Ovary (tissue), 9 donors: ENCODE results near the gene RAD21L1. TPM values are rescaled to one million over a fixed set of nuclear protein-coding genes. Genes with fewer than 3 reads are reported as not detected.

Source experiments
- DNase-seq, 5 donors: peaks; one replicate each; pipeline ENCODE4 v3.0.0-alpha.2; 2019 to 2020
- H3K27ac ChIP-seq, 2 donors: fragments of 200-600 bp; one replicate each; pipeline versions ENCODE4 v1.5.1 to v1.8.0; 2019 to 2022
- H3K27me3 ChIP-seq: fragments of 200-600 bp; one replicate; pipeline ENCODE4 v1.8.0; 2022
- H3K36me3 ChIP-seq: fragments of 200-600 bp; sonication (generic); one replicate; pipeline ENCODE4 v1.5.1; 2019
- H3K4me1 ChIP-seq: one replicate; pipeline ENCODE4 v1.8.1; 2013; ENCODE audit warnings: mild to moderate bottlenecking, moderate library complexity; ENCODE audit not compliant: insufficient read depth
- H3K4me3 ChIP-seq: fragments of 200-600 bp; sonication (generic); one replicate; pipeline ENCODE4 v1.5.1; 2017
- H3K9me3 ChIP-seq, 2 donors: fragments of 200-600 bp in 1 of 2; sonication (generic) in 1 of 2; one replicate each; pipeline versions ENCODE4 v1.5.1 to v1.8.1; 2013 to 2019; ENCODE audit warnings: mild to moderate bottlenecking in 1 of 2, moderate library complexity in 1 of 2
- EP300 ChIP-seq: sonication (generic); formaldehyde crosslinking; IDR thresholded peaks from one replicate; pipeline ENCODE4 v1.6.1; 2017; ENCODE audit warnings: antibody characterized with exemption
- POLR2A ChIP-seq: fragments of 450-650 bp; IDR thresholded peaks from one replicate; pipeline ENCODE4 v1.6.1; 2017; ENCODE audit warnings: antibody characterized with exemption, mild to moderate bottlenecking, moderate library complexity
- WGBS, 3 donors: extraction: QIAGEN DNeasy Blood & Tissue Kit in 1 of 3; methylation state at CpG; one replicate each; pipeline versions ENCODE4 v1.1.5 to v1.1.7; 2013 to 2017; 5-methylcytosine and 5-hydroxymethylcytosine counted together
- intact Hi-C, 4 donors: fragments of 100-400 bp; cut with DNase I; formaldehyde crosslinking; loops; one replicate each; pipeline versions ENCODE4 v1.11.0 to v1.15.1; 2022 to 2023
- polyA plus RNA-seq, 2 donors: library from polyadenylated mRNA; stranded (reverse); fragments of 200-250 nt in 1 of 2; fragments of 350-450 nt in 1 of 2; fragmentation: Illumina TruSeq in 1 of 2; extraction: RNeasy Lipid Tissue Mini Kit (QIAGEN cat#74804) in 1 of 2; gene quantifications; one replicate each; pipeline ENCODE4 v1.2.3, GENCODE V29; 2013 to 2014
- total RNA-seq, 7 donors: library from RNA; depleted of rRNA in 2 of 7; stranded (reverse); fragments of >200 nt in 2 of 7; fragmentation: NEBNext Ultra II Directional in 3 of 7; extraction: Animal tissue kit (Norgen Biotek cat#: 25700) in 3 of 7; gene quantifications; one replicate each; pipeline versions ENCODE4 v1.1.0 to v1.2.4, GENCODE V29; 2016 to 2023
- TF ChIP-seq, protein P1 (sequence below), 3 donors: fragments of 450-650 bp in 2 of 3; fragments of 200-600 bp in 1 of 3; IDR thresholded peaks; one replicate each; pipeline versions ENCODE4 v1.5.1 to v1.8.0; 2016 to 2022; ENCODE audit warnings: antibody characterized with exemption in 3 of 3, mild to moderate bottlenecking in 1 of 3
- donor health status: DM: no; HTN: no; CAD: no; lungs with moderate emphysema.
- donor health status: DM: no; HTN: no; CAD: no.
- donor health status: Bipolar disorder and iron deficiency.
- donor health status: DM: yes; HTN: yes; CAD: no.
- donor health status: DM: no; HTN: no; CAD: no.
- donor health status: DM: yes; HTN: yes; CAD: no.

RAD21L1 gene
- total and polyA plus RNA-seq, 9 donors = not detected

DNA sequence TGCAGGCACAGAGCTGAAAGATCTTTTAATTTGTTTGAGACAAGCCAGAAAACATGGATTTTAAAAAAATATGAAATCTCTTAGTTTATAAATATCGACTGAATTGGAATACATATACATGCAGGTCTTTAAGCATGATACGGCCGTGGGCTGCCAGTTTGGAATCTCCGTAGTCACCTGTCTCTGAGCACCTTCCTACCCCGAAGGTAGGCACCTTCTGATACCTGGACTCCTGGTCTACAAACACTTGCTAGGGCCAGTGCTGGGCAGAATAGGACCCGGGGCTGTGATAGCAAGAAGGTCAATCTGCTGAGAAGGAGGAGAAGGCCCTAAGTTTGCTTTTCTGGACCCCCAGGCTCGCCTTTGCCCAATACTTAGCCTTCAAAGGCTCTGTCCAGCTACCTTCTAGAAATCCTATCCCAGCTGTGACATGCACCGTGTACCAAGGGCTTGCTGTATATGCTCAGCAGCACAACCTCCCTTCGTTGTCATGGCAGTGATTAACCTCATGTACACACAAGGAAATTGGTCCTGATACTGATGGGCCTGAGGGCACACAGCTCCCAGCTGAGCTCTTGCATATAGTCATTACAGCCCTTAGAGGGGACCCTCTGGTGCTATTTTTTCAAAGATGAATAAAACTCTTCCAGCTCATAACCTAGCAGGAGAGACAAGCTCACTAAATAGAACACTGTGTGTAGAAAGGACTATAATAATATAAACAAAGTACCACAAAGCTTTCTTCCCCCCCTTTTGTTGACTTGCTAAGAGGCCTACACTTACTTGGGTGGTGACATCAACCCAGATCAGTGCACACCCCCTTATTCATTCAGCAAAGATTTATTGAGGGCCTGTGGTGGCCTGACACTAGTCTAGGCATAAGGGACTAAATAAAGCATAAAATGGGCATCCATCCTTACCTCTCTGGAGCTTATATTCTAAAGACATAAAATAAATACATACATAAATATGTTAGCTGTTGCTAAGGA is 58.0 kb downstream of the RAD21L1 start:
- TF ChIP-seq EP300 (no peak), POLR2A (no peak)
- TF ChIP-seq, protein P1, sequence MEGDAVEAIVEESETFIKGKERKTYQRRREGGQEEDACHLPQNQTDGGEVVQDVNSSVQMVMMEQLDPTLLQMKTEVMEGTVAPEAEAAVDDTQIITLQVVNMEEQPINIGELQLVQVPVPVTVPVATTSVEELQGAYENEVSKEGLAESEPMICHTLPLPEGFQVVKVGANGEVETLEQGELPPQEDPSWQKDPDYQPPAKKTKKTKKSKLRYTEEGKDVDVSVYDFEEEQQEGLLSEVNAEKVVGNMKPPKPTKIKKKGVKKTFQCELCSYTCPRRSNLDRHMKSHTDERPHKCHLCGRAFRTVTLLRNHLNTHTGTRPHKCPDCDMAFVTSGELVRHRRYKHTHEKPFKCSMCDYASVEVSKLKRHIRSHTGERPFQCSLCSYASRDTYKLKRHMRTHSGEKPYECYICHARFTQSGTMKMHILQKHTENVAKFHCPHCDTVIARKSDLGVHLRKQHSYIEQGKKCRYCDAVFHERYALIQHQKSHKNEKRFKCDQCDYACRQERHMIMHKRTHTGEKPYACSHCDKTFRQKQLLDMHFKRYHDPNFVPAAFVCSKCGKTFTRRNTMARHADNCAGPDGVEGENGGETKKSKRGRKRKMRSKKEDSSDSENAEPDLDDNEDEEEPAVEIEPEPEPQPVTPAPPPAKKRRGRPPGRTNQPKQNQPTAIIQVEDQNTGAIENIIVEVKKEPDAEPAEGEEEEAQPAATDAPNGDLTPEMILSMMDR (IDR thresholded peaks at IDR 0.05) = no peak
- Histone ChIP-seq H3K4me3 (no peak overlapping the region), H3K4me1 (no peaks in the 10 kb centered on the region), H3K36me3 (no peaks in the 10 kb centered on the region), H3K27me3 (no peaks in the 10 kb centered on the region), H3K27ac (no peak overlapping the region), H3K9me3 (no peaks in the 10 kb centered on the region)
- no peak for DNase-seq
- WGBS, 3 donors = 84 to 89% (median 88%) methylated on average over 9 of the region's 9 CpGs
- intact Hi-C loops = no loop called here

GRCh38 chr20:1286267-1287024 is 60.6 kb downstream of the RAD21L1 start:
- intact Hi-C loops = no loop called here
- Histone ChIP-seq H3K36me3 (no peaks in the 10 kb centered on the region), H3K9me3 (no peaks in the 10 kb centered on the region), H3K4me3 (no peak overlapping the region), H3K4me1 (no peaks in the 10 kb centered on the region), H3K27ac (no peak overlapping the region), H3K27me3 (no peaks in the 10 kb centered on the region)
- DNase-seq = no peak
- TF ChIP-seq POLR2A = no peak
- TF ChIP-seq EP300 = no peak
- TF ChIP-seq, protein P1 (IDR thresholded peaks at IDR 0.05) = no peak
- WGBS, 3 donors = 83 to 84% (median 84%) methylated on average over 9 of the region's 9 CpGs

DNA sequence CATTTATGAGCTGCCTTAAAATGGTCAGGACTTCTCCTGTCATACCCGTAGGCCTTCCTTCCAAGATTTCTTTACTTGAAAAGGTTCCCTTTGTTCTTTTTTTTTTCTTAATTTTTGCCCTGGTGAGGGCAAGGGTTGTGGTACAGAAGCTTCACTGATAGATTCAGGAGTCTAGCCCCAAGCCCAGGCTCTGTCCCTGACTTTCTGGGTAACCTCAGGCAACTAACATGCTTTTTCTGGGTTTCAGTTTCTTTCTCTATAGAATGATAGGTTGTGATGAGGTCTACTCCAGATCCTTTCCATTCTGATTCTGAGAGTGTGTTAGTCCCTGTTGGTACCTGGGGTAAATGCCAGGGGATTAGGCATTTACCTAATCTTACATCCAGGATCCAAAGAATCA is 61.5 kb downstream of the RAD21L1 start:
- no peak overlapping the region for H3K4me3 ChIP-seq
- 88 to 97% (median 91%) methylated on average over 1 of the region's 1 CpG for WGBS, 3 donors
- DNase-seq = no peak
- no peaks in the 10 kb centered on the region for H3K36me3 ChIP-seq
- H3K9me3 ChIP-seq = no peaks in the 10 kb centered on the region
- intact Hi-C loops = no loop called here
- no peaks in the 10 kb centered on the region for H3K27me3 ChIP-seq
- H3K27ac ChIP-seq = no peak overlapping the region
- H3K4me1 ChIP-seq = no peaks in the 10 kb centered on the region
- TF ChIP-seq, protein P1 (IDR thresholded peaks at IDR 0.05) = no peak
- no peak for TF ChIP-seq EP300

- intact Hi-C loops = no loop called here
- Histone ChIP-seq H3K27me3 (no peaks in the 10 kb centered on the region), H3K4me1 (no peaks in the 10 kb centered on the region), H3K4me3 (no peak overlapping the region), H3K9me3 (no peaks in the 10 kb centered on the region), H3K36me3 (no peaks in the 10 kb centered on the region), H3K27ac (no peak overlapping the region)
- WGBS, 3 donors = 79 to 81% (median 81%) methylated on average over 11 of the region's 11 CpGs
- DNase-seq = no peak
- TF ChIP-seq, protein P1 (IDR thresholded peaks at IDR 0.05) = no peak
Observed at GRCh38 chr20:1287787-1288569, 62.1 kb downstream of the RAD21L1 start.
